NCI-H2107 treated with DMSO at 0.1 percent for 48 hours (cell line): ENCODE data around the gene RPS21.

ENCODE experiments used
- DNase-seq: peaks from one replicate; lab custom pipeline; 2025; ENCODE audit not compliant: unreplicated experiment; lab: John Stamatoyannopoulos, UW

The RPS21 gene

GRCh38 chr20:62353289-62354030, 33.4 kb upstream of the RPS21 start:
- DNase-seq, result no peak

- no peak for DNase-seq
Measured at GRCh38 chr20:62354031-62354808, 32.7 kb upstream of the RPS21 start.

- peak; percentile 19 for DNase-seq
Measured at GRCh38 chr20:62354811-62355341, 32.0 kb upstream of the RPS21 start.

GRCh38 chr20:62355516-62355877, 31.4 kb upstream of the RPS21 start:
- DNase-seq, result no peak

DNA sequence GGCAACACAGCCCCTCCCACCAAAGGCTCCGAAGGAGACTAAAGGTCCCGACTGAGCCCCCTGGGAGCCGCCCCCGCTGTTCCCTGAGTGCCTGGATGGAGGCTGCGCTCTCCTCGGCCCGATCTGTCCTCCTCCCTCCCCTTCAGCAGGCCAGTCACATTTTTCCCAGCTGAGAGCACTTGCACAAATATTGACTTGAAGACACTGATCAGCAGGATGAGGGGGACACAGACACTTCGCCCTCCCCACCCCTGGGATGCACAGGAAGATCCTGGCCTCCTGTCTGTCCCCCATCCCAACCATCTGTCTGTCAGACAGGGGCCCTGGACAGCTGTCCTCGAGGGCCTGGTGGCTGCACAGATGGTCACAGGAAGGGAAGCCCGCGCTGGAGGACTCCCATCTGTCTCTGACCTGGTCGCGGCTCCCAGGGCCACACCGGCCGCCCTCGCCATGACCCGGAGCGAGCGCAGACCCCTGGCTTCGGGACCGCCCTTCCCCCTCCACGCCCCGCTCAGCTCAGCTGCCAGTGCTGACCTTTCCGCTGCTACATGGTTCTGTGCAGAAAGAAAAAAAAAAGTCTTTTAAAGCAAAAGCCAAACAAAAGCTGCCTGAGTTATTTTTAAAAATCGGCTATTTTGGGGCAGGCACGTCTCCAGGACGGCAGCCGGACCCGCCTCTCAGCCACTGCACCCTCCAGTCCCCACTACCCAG, 30.9 kb upstream of the RPS21 start:
- peak; percentile 27 for DNase-seq

DNA sequence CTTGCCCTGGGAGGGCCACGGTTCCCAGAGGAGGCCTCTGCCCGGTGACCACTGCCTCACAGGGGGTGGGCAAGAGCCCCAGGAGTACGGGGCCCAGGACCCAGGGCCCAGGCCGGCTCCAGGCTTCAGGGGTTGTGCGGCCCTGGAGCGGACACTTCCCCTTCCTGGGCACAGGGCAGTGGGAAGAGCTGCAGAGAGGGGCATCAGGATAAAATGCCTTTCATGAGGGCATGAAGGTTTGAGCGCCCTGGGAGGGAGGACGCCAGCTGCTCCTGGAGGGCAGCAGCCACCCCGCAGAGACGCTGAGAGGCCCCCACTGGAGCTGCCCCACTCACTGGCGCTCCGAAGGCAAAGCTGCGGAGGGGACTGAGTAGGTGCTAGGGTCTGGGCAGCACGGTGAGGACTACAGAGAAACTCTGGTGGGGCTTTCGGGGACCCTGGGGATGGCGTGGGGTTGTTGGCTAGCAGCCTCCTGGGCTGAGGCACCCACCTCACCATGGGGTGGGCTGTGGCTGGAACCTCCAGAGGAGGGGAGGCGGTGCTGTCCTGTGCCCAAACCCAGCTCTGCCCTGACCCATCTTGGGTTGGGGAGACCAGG, 30.2 kb upstream of the RPS21 start:
- DNase-seq, result no peak

- no peak for DNase-seq
Measured at GRCh38 chr20:62357187-62357667, 29.7 kb upstream of the RPS21 start.

DNA sequence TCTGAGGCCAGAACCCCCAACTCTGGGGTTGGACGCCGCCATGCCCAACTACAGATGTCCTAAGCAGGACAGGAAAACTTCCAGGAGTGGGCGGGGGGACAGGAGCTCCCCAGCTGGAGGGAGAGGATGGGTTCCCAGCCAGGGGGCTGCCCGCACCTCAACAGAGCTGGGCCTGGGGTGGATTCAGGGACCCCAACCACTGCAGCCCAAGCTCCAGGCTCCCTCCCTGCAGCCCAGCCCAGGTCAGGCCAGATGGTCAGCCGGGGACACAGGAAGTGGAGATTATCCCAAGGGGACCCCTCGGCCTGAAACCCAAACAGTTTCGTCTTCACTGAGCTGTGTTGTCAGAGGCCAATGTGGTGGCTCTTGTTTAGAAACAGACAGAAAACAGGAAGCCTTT, 29.2 kb upstream of the RPS21 start:
- no peak for DNase-seq

- DNase-seq, result no peak
Measured at GRCh38 chr20:62358171-62359042, 28.5 kb upstream of the RPS21 start.

DNA sequence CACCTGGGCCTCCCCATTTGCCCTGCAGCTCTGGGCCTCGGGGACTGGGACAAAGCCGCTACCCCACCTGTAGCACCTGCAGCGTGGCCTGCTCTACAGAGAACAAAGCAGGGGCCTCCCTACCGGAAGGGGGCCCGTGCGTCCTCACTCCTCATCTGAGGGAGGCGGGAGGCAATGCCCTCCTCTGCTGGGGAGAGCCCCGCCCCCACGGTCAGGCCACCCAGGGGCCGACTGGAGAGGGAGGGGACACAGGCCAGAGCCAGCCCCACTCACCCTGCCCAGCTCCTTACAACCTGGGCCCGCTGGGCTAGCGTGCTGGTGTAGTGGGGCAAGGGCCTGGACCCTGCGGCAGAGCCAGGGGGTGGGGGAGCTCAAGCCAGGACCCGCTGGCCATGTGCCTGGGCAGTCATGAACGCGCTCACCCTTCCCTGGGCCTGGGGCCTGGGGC, 27.8 kb upstream of the RPS21 start:
- no peak for DNase-seq

- no peak for DNase-seq
Measured at GRCh38 chr20:62359491-62360121, 27.3 kb upstream of the RPS21 start.

- DNase-seq, result no peak
Measured at GRCh38 chr20:62360854-62361798, 25.8 kb upstream of the RPS21 start.

DNA sequence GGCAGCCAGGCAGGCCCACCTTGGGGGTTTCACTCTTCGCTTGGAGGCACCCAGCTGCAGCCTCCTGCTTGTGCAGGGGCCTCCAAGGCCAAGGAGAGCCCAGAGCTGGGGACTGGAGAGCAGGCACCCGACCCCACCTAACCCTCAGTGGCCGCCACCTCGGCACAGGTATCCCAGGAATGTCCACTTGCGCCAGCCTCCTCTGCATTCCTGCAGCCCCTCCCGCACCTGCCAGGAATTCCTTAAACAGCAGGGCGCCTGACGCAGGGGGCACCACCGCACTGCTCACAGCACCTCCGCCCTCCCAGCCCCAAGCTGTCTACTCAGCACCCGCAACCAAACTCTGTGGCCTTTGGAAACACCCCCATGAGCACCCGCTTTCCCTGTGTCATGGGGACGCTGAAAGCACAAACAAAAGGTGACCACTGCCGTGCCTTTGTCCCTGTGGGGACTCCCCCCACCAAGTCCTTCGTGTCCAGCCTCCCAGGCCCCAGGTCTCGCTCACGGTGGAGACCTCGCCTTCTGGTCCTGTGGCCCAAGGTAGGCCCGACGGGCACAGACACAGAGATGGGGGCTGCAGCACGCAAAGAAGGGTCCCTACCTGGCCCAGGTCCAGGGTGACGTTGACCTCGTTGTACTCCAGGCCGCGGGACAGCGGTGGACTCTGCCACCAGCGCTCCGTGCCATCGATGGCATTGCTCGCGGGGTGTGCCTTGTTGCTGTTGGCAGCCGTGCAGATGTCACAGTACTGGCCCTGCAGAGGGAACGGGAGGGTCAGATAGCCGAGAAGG, 24.9 kb upstream of the RPS21 start:
- no peak for DNase-seq

DNA sequence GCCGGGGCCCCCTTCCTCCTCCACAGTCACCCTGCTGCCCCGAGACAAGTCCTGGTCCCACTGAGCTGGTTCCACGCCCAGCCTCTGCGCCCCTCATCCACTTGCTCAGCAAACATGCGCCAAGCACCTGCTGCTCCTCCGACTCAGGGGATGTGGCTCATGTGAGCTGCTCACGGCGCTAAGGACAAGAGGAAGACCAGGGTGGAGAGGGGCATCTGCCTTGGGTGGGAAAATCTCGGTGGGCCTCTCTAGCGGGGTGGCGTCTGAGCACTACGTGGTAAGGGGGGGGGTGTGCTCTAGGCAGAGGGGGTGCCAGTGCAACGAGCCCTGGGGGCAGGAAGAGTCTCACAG, 24.3 kb upstream of the RPS21 start:
- DNase-seq, result no peak

- no peak for DNase-seq
Measured at GRCh38 chr20:62362991-62363919, 23.6 kb upstream of the RPS21 start.

DNA sequence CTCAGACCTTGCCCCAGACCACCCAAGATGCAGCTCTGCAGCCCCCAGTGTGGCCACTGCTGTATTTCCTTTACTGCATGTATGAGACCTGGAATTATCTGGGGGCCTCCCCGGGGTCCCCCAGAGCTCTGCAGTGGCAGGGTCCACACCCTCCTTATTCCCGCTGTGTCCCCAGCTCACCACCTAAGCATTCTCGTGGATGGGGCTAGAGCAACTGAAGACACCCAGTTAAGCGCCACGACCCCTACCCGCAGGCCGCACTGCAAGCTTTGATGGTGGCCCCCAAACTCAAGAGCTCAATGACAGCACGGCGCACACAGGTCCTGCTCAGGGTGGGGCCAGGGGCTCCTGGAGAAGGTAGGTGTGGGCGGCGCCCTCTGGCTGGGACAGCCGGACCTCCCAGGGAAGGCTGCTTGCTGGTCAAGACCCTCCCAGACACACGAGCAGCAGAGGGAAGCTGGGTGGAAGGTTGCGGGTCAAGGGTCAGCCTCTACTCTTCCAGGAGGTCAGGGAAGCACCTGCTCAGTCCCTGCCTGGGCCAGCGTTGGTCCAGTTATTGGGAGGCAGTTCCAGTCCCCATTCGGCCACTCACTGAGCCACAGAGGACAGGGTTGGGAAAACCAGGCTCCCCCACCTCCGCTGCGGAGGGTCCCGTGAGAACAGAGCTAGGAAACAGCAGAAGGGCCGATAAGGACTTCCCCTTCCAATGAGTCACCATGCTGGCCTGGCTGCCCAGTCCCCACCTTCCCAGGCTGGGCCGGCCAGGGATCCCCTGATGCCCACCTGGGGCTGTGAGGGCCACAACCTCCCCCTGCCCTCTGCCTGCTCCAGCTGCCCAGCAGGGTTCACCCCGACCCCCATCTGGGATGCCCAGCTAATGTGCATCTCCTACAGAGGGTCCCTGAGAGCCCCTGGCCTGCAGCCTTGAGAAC, 22.7 kb upstream of the RPS21 start:
- DNase-seq, result no peak
